NCI-H1694 treated with DMSO at 0.1 percent for 48 hours (cell line): ENCODE results near the gene ENTHD1.

Experiments
- DNase-seq: peaks from one replicate; lab custom pipeline; 2025; lab: John Stamatoyannopoulos, UW

The ENTHD1 gene

DNA sequence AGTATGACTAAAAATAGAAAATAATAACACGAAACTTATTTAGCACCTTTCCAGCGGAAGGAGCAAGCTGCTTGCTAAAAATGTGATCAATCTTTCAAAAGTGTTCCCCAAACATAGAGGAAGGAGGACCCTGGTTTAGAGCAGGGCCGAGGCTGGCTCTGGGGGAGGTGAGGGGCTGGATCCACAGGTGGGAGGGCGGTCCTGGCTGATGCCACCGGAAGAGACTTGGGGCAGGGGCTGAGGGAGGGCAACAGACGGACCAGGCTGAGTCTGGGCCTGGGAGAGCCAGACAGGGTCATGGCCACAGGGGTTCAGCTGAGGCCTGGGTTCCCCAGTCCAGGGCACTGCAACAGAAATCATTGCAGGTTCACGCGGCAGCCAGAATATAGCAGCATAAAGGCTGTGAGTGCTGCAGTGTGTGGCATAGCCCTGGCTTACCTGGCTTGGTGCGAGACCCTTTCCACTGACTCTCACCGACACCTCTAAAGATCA is 179.7 kb downstream of the ENTHD1 start:
- DNase-seq: no peak

DNA sequence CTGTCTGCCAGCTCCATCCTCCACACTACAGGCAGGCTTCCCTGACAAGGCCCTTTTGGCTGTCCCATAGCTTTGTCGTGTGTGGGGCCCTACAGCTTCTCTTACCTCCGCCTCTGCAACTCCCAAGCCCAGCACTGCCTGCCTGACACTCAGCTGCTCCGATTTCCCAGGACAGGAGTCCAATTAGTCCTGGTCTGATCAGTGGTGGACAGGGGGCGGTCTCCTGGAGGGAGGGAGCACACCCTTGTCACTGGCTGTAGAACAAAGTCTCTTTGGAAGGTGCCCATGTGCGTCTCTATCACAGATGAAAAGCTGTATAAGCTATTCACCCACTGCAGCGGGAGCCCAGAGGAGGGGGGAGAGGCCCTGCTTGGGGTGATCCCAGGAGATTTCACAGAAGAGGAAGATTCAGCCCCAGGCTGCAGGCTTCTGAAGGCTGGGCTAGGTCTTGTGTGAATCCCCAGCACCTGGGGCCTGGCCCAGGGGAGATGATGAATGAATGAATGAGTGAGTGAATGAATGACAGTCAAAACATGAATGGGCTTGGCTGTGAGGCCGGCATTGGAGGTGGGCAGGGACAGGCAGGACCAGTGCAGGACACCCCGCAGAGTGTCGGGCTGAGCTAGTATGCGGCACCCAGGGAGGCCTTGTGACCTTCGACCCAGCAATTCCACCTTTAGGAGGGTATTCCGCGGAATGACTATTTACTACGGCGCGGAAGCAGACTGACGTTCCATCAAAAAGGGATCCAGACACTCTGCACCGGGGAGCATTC is 180.6 kb downstream of the ENTHD1 start:
- DNase-seq: no peak

DNA sequence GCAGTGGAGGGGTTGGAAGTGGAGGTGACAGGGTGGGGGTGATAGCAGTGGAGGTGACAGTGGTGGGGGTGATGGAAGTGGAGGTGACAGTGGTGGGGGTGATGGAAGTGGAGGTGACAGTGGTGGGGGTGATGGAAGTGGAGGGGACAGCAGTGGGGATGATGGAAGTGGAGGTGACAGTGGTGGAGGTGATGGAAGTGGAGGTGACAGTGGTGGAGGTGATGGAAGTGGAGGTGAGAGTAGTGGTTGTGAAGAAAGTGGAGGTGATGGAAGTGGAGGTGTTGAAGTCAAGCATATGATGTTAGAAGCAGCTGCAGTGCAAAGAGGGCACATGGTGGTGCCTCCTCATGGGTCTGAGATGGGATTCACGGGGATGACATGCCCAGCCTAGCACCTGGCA is 181.5 kb downstream of the ENTHD1 start:
- no peak for DNase-seq

DNA sequence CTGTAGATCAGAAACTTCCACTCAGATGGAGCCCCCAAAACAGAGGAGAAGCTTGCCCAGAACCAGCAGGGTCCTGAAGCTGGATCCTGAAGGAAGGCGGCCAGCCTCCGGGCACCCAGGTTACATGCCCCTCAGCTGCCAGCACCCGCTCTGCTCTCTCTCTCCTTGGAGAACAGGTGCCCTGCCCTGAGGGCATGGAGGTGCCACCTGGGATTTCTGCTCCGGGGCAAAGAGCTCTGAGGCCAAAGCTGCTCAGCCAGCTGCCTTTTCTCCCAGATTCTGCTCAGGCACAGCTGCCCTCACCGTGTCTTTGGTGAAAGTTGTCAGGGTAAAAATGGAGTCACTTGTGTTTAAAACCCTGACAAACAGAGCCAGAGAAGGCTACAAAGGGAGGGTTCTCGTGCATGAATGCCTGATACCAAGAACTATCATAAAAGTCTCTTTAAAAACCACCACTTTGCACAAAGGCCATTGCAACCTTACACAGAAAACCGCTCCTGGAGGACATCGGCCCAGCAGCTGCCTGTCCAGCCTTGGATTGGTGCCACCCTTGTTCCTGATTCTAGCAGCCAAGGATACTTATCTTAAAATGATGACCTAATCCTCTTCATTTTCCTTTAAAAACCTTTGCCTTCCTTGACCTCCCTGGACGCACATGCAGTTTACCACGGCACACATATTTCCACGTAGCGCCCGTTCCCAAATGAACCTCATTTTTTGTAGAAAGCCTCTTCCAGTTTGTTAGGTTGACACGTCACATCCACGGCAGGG is 183.0 kb downstream of the ENTHD1 start:
- no peak for DNase-seq

DNA sequence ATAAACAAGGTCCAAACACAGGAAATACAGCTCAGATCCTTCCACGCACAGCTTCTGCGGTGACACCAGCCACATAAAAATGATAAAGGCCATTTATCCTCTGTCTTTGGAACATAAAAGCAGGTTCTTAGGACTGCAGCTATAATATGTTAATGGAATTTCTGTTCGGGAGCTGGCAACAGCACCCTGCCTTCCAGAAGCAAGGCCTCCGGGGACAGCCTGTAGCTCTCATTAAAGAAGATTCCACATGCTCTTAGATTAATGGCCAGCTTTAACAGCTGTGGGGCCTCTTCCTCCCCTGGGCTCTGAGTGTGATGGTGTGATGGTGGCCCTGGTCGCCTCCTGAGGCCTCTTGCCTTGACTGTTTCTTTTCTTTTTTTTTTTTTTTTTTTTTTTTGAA is 185.7 kb downstream of the ENTHD1 start:
- DNase-seq: peak; percentile 5

DNA sequence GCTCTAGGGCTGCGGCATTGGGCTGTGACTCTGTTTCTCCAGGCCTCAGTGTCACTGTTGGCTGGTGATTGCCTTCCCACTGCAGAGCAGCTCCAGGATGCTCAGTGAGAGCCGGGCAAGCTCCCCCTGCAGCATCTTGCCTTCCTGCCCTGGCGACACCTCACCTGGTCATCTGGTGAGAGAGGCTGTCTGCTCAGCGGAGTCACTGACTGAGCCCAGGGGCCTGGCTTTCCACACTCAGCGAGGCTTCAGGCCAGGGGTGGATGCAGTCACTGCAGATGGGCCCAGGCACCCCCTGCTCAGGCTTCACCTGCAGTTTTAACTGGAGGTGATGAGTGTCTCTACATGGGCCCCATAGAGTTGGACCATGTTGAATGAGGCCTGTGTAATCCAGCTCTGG is 186.2 kb downstream of the ENTHD1 start:
- no peak for DNase-seq

DNA sequence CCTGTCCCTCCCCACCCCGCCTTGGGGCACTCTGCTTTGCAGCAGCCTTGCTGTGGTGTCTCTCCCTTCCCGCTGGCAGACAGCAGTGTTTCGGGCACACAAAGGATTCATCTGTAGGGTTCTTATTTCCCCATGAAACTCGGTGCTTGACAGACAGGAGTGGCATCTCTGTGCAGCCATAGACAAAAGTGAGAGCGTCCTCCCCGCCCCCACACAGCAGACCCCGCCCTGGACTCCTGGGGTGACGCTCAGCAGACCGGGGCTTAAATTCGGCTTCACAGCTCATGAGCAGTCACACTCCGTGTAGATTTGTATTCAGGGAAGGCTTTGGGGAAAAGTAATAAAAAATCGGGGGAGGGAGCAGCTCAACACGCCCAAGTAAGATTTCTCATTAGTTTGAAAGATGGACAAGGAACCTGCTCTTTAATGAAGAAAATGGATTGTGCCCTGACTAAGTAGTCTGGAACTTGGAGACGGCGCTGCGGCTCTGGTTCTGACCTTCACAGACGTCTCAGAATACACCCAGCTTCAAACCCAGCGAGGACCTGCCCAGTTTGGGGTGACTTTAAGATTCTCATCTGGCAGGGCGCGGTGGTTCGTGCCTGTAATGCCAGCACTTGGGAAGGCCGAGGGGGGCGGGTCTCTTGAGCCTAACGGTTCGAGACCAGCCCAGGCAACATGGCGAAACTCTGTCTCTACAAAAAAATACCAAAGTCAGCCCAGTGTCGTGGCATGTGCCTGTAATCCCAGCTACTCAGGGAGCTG is 187.0 kb downstream of the ENTHD1 start:
- DNase-seq: no peak

DNA sequence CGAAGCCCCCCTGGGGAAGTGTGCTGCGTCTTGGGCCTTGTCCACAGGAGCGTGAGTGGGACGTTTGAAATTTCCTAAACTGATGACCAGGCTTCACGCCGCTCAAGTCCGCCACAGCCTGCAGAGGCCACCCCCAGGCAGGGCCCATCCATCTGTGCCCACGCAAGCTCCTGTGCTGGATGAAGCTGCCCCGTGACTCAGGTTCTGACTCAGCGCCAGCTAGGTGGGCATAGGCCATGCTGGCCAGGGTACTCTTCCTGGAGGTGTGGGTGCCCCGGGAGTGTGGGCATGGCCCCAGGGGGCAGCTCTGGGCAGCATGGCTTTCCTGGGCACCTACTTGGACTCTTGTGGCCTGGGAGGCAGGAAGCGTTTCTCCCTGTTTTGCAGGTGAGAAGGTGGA is 188.2 kb downstream of the ENTHD1 start:
- DNase-seq: no peak

DNA sequence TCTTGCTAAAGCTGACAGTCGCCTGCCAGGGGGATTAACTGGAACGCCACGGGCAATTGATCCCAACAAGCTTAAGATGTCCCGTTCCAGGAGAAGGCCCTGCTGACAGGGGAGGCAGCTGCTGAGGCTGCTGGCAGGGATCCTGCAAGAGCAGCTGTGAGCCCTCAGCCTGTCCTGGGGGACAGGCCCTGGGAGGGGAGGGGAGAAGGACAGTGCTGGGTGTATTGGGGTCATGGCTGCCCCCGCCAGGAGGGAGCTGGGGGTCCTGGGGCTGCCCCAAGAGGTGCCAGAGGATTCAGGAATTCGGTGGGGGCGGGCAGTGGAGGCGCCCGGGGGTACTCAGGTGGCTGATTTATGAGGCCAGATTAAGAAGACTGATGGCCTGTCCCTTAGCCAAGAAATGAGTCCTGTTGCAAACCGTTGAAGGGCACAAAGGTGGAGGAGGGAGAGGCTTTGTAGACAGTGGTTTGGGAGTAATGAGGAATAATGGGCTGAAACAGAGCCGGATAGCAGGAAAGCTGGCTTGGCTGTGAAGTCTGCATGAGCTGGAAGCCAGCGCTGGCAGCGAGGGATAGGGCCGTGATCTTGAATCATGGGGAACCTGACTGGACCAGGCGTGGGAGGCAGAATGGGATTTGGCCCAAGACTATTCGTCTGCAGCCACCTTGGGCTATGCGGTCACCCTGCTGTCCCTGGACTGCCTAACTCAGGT is 189.5 kb downstream of the ENTHD1 start:
- DNase-seq: peak; percentile 45

DNA sequence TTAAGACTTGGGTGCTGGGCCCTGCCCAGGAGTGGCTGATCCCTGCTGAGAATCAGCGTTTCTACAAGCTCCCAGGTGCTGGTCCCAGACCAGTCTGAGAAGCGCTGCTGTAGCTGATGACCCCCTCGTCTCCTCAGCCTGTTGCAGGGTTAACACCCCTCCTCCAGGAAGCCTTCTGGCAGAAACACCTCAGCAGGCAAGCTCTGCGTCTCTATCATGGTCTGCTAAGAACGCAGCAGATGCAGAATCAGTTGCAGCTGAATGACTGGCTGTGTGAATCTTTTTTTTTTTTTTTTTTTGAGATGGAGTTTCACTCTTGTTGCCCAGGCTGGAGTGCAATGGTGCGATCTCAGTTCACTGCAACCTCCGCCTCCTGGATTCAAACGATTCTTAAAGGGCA is 190.5 kb downstream of the ENTHD1 start:
- DNase-seq: peak; percentile 48

DNA sequence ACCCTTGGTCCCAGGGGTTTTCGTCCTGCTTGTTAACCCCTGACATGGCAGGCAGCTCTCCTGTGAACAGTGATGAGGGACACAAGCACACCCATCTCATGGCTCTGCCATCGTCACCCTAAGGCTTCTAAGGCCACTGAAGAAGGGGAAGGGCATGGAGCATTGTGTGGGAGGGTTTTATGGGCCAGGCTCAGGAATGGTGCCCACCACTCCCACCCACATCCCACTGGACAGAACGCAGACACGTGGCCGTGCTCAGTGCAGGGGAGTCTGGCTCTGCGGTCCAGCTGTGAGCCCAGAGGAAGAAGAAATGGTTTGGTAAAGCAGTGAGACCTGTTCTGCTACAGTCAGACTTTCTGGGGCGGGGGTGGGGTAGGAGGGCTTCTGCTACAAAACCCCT is 193.0 kb downstream of the ENTHD1 start:
- DNase-seq: no peak

DNA sequence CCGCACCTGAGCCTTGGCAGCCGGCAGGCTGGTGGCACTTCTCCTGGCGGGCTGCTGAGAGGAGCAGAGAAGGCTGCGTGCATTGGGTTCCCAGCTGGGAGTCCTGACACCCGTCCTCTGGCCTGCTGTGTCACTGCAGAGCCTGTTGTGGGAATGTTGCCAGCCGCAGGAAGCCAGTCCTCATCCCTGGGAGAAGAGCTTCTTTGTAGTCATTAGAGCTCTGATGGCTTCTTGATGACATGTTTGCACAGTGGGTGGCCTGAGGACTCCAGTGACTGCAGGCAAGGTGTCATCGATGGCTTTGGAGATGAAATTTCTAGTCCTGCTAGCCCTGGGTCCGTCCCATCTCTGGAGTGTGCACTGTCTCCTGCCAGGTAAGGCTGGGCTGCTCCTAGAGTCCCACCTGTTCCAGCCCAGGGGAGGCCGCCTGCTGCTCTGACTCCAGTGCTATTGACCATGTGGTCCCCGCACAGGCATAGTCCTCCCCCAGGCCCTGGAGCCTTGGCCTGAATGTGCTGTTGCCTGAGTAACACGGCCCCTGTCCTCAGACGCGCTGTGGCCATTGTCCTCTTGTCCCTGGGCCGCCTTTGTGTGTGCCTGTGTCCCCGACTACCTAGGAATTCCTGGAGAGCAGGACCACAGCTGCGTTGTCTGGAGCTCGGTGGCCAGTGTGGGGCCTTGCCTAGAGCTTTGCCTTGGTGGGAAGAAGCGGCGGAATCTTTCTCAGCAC is 193.8 kb downstream of the ENTHD1 start:
- peak; percentile 90 for DNase-seq

DNA sequence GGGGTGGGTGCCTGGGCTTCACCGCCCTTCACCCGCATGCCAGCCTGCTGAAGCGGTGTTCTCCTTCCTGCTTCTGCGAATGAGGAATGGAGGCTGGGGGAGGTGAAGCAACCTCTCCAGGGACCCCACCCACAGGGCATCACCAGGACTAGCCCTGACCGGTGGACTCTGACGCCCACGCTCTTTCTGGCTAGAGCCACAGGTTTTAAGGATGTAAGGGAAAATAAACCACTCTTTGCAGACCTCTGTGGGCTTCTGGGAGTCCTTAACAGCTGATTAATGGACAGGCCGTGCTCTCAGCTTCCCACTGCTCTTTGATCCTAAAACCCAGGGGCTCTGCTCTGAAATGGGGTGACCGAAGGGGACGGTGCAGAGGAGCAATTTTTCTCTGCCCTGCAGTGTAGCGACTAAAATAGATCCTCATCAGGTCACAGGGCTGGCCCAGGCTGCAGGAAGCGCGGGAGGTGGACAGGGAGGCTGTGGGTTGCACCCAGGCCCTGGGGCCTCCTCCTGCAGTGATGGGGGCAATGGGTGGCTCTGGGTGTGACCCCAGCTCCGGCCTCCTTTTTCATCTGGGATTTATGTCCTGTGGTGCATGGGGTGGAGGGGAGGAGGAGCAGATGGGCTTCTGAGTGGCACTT is 195.7 kb downstream of the ENTHD1 start:
- DNase-seq: no peak

DNA sequence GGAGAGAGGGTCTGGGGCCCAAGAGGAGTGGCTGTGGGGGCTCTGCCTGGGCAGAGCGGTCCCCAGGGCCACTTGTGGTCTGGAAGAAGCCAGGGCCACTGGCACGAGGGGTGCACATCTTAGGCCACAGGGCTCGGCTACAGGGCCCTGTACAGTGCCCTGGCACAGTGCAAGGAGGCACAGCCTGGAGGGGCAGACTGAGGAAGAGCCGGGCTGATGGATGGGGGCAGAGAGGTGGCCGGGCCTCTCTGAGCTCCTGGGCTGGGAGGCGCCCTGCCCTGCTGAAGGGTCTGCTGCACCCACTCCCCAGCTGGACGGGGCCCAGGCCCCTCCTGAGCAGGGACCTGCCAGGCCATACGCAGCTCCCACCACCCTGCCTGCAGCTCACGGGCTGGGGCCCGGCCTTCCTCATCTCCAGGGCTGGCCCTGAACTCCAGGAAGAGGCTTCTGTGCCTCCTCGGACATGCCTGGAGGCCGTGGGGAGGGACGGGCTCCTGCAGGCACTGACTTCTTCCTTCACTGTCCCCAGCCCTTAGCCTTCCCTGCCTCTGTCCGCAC is 199.5 kb downstream of the ENTHD1 start:
- no peak for DNase-seq
